Prostate gland (tissue), 2 donors: Measurements from ENCODE around the gene AFAP1L1. TPM values are rescaled to one million over a fixed set of nuclear protein-coding genes. Genes with fewer than 3 reads are reported as not detected.

Experiments
- DNase-seq: peaks from one replicate; pipeline ENCODE4 v3.0.0-alpha.2; 2019; ENCODE audit warnings: low spot score
- H3K27ac ChIP-seq, 2 donors: fragments of 200-600 bp; sonication (generic); 2 replicates each; pipeline ENCODE4 v1.5.1; 2017 to 2019
- H3K27me3 ChIP-seq: fragments of 200-600 bp; sonication (generic); replicated peaks from 2 replicates; pipeline ENCODE4 v1.5.1; 2019; ENCODE audit not compliant: insufficient read depth
- H3K36me3 ChIP-seq, 2 donors: fragments of 200-600 bp; sonication (generic); 1 replicate in 1 of 2; 2 replicates in 1 of 2; pipeline versions ENCODE4 v1.5.1 to v1.8.1; 2017 to 2019
- H3K4me1 ChIP-seq: fragments of 200-600 bp; sonication (generic); replicated peaks from 2 replicates; pipeline ENCODE4 v1.5.1; 2019
- H3K4me3 ChIP-seq, 2 donors: fragments of 200-600 bp; sonication (generic); 2 replicates each; pipeline ENCODE4 v1.5.1; 2017 to 2019
- H3K9me3 ChIP-seq: fragments of 200-600 bp; sonication (generic); 2 replicates; pipeline ENCODE4 v1.5.1; 2017
- POLR2A ChIP-seq: fragments of 450-650 bp; IDR thresholded peaks from one replicate; pipeline ENCODE4 v1.6.1; 2016; ENCODE audit warnings: antibody characterized with exemption, mild to moderate bottlenecking
- POLR2AphosphoS5 ChIP-seq: sonication (generic); formaldehyde crosslinking; IDR thresholded peaks from one replicate; pipeline ENCODE4 v1.6.1; 2017; ENCODE audit warnings: antibody characterized with exemption
- WGBS: methylation state at CpG from one replicate; pipeline ENCODE4 v1.1.5; 2018; 5-methylcytosine and 5-hydroxymethylcytosine counted together
- intact Hi-C: fragments of 100-400 bp; cut with DNase I; formaldehyde crosslinking; loops from one replicate; pipeline ENCODE4 v1.14.2; 2022
- total RNA-seq, 2 donors: library from RNA; depleted of rRNA; stranded (reverse); fragments of >200 nt; gene quantifications; one replicate each; pipeline ENCODE4 v1.1.0, GENCODE V29; 2016
- TF ChIP-seq, protein P1 (sequence below), 4 experiments: fragments of 200-600 bp in 2 of 4; fragments of 450-650 bp in 2 of 4; sonication (generic) in 2 of 4; IDR thresholded peaks; 1 replicate in 3 of 4; 2 replicates in 1 of 4; pipeline ENCODE4 v1.5.1; 2016 to 2019; ENCODE audit warnings: antibody characterized with exemption in 4 of 4, mild to moderate bottlenecking in 2 of 4, moderate library complexity in 2 of 4

AFAP1L1 gene
- total RNA-seq, 2 donors from 2014 or later = 8.4 to 10.3 TPM

DNA sequence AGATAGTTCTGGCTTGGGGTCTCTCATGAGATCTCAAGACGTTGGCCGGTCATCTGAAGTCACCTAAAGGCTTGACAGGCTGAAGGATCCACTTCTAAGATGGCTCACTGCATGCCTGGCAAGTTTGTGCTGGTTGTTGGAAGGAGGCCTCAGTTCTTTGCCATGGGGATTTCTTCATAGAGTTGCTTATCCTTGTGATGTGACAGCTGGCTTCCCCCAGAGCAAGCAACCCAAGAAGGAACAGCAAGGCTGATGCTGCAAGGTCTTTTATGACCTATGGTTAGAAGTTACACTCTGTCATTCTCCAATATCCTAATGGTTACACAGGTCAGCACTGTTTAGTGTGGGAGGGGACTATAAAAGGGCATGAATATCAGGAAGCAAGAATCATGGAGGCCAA lies 53.0 kb downstream of the AFAP1L1 start:
- no peaks in the 10 kb centered on the region for H3K36me3 ChIP-seq
- DNase-seq = no peak
- no peaks in the 10 kb centered on the region for H3K27me3 ChIP-seq
- no peaks in the 10 kb centered on the region for H3K9me3 ChIP-seq
- TF ChIP-seq, protein P1, sequence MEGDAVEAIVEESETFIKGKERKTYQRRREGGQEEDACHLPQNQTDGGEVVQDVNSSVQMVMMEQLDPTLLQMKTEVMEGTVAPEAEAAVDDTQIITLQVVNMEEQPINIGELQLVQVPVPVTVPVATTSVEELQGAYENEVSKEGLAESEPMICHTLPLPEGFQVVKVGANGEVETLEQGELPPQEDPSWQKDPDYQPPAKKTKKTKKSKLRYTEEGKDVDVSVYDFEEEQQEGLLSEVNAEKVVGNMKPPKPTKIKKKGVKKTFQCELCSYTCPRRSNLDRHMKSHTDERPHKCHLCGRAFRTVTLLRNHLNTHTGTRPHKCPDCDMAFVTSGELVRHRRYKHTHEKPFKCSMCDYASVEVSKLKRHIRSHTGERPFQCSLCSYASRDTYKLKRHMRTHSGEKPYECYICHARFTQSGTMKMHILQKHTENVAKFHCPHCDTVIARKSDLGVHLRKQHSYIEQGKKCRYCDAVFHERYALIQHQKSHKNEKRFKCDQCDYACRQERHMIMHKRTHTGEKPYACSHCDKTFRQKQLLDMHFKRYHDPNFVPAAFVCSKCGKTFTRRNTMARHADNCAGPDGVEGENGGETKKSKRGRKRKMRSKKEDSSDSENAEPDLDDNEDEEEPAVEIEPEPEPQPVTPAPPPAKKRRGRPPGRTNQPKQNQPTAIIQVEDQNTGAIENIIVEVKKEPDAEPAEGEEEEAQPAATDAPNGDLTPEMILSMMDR (IDR thresholded peaks at IDR 0.05) = no peak
- no peak for TF ChIP-seq POLR2AphosphoS5
- TF ChIP-seq POLR2A = no peak
- no peak overlapping the region for H3K4me3 ChIP-seq
- H3K27ac ChIP-seq = no peak overlapping the region
- intact Hi-C loops = no loop called here
- no peaks in the 10 kb centered on the region for H3K4me1 ChIP-seq
- 88% methylated on average over 2 of the region's 2 CpGs for WGBS

GRCh38 chr5:149325166-149325735 lies 53.6 kb downstream of the AFAP1L1 start:
- no peak overlapping the region for H3K27ac ChIP-seq
- H3K36me3 ChIP-seq = no peaks in the 10 kb centered on the region
- DNase-seq = no peak
- no peaks in the 10 kb centered on the region for H3K4me1 ChIP-seq
- H3K27me3 ChIP-seq = no peaks in the 10 kb centered on the region
- TF ChIP-seq POLR2AphosphoS5 = no peak
- TF ChIP-seq, protein P1 (IDR thresholded peaks at IDR 0.05) = no peak
- no peak for TF ChIP-seq POLR2A
- H3K9me3 ChIP-seq = no peaks in the 10 kb centered on the region
- H3K4me3 ChIP-seq = no peak overlapping the region
- intact Hi-C loops = no loop called here

DNA sequence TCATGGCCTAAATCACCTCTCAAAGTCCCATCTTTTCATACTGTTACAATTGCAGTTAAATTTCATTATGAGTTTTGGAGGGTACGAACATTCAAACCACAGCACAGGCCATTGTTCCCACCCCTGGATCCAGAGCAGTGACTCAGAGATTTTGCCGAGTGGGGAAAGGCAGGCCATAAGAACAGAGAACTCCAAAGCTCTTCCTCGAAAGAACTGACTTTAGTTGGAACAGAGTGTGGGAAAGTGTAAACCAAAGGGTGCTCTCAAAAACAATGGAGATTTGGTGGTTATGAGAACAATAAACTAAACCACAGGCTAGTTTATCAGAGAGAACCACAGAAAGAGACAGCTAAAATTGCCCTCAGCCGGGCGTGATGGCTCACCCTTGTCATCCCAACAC lies 54.2 kb downstream of the AFAP1L1 start:
- H3K4me3 ChIP-seq = no peak overlapping the region
- H3K27ac ChIP-seq = no peak overlapping the region
- DNase-seq = no peak
- no peaks in the 10 kb centered on the region for H3K9me3 ChIP-seq
- TF ChIP-seq POLR2A (no peak), POLR2AphosphoS5 (no peak)
- TF ChIP-seq, protein P1 (IDR thresholded peaks at IDR 0.05) = no peak
- no peaks in the 10 kb centered on the region for H3K36me3 ChIP-seq
- WGBS = 90% methylated on average over 5 of the region's 5 CpGs
- no peaks in the 10 kb centered on the region for H3K27me3 ChIP-seq
- no peaks in the 10 kb centered on the region for H3K4me1 ChIP-seq
- intact Hi-C loops = no loop called here

GRCh38 chr5:149326611-149327010 lies 55.0 kb downstream of the AFAP1L1 start:
- no peaks in the 10 kb centered on the region for H3K4me1 ChIP-seq
- DNase-seq = no peak
- 75% methylated on average over 3 of the region's 3 CpGs for WGBS
- H3K27ac ChIP-seq = no peak overlapping the region
- H3K4me3 ChIP-seq = no peak overlapping the region
- H3K36me3 ChIP-seq = no peaks in the 10 kb centered on the region
- intact Hi-C loops = no loop called here
- no peak for TF ChIP-seq POLR2A
- TF ChIP-seq, protein P1 (IDR thresholded peaks at IDR 0.05) = no peak
- no peak for TF ChIP-seq POLR2AphosphoS5
- H3K9me3 ChIP-seq = no peaks in the 10 kb centered on the region
- H3K27me3 ChIP-seq = no peaks in the 10 kb centered on the region

DNA sequence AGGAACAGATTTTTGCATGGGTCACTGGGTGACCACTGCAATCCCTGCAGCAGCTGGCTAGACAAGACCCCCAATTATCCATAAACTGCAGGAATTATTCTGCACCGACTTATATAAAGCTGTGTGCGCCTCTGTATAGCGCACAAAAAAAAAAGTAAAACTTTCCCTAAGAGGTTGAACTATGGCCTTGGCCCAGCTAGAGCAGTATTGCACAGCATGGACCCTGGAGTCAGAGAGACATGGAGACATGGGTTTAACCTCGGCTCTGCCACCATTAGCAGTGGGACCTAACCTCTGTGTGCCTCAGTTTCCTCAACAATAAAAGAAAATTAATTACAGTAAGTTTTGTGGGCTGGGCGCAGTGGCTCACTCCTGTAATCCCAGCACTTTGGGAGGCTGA lies 56.5 kb downstream of the AFAP1L1 start:
- no peaks in the 10 kb centered on the region for H3K4me1 ChIP-seq
- TF ChIP-seq, protein P1 (IDR thresholded peaks at IDR 0.05) = no peak
- TF ChIP-seq POLR2AphosphoS5 = no peak
- TF ChIP-seq POLR2A = no peak
- no peak overlapping the region for H3K4me3 ChIP-seq
- H3K36me3 ChIP-seq = no peaks in the 10 kb centered on the region
- no peaks in the 10 kb centered on the region for H3K27me3 ChIP-seq
- no peak for DNase-seq
- H3K27ac ChIP-seq = no peak overlapping the region
- WGBS = 90% methylated on average over 5 of the region's 5 CpGs
- intact Hi-C loops = no loop called here
- no peaks in the 10 kb centered on the region for H3K9me3 ChIP-seq
